ENCODE measurements around the gene JMJD8. TPM values are rescaled to one million over a fixed set of nuclear protein-coding genes. Genes with fewer than 3 reads are reported as not detected.

The JMJD8 gene
- total and polyA plus RNA-seq, 7 donors, result 18.7 to 93.4 (median 52.8) TPM

DNA sequence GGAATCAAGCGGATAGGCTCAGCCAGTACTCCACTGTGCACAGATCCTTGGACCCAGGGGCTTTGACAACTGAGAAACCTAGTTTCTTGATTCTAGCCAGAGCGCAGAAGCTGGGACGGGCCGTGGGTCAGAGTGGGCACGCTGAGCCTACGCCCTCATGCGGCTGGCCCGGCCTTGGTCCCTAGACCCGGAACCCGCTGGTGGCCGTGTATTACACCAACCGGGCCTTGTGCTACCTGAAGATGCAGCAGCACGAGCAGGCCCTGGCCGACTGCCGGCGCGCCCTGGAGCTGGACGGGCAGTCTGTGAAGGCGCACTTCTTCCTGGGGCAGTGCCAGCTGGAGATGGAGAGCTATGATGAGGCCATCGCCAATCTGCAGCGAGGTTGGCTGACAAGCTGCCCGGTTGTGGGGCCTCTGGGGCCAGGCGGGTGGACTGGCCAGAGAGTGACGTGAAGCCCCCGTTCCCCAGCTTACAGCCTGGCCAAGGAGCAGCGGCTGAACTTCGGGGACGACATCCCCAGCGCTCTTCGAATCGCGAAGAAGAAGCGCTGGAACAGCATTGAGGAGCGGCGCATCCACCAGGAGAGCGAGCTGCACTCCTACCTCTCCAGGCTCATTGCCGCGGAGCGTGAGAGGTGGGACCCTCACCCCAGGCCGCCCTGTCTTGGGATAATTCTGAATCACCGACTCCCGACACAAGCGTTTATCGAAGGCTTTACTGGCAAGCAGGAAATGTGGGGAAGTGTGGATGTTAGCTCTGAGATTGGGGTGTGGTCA is 3.0 kb downstream of the JMJD8 start:
- H3K27ac ChIP-seq, result peak overlapping the region; percentile 94 to 99 (median 96)
- intact Hi-C loops (cut with DNase I), result loop anchor here (1.0 to 10.0 kb wide), 2 partner anchors 92 to 1094 kb away; partner anchors contain the start of genes EME2, MRPS34 and NME3

DNA sequence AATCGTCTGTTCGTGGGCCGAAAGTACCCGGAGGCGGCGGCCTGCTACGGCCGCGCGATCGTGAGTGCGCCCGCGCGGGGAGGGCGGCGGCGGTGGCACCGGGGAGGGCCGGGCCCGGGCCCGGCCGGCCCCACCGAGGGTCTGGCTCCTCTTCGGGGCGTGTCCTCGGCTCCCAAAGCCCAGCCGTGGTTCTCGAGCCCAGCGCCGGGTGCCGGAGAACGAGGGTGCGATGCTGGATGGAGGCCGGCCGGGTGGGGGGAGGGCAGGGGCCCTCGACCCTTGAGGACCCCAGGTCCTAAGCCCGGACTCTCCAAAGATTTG is 3.5 kb downstream of the JMJD8 start:
- WGBS, 2 donors, result 0 to 1% methylated on average over 38 of the region's 38 CpGs
- peak overlapping the region; percentile 94 to 99 (median 96) for H3K27ac ChIP-seq
- intact Hi-C loops (cut with DNase I), result loop anchor here (1.0 to 10.0 kb wide), 2 partner anchors 91 to 1094 kb away; partner anchors contain the start of genes EME2, MRPS34 and NME3
- DNase-seq, result no peak
- peaks cover 14 to 22% (median 17%) of the 10 kb centered on the region in 4 donors for H3K36me3 ChIP-seq
- TF ChIP-seq POLR2AphosphoS5 (IDR thresholded peaks at IDR 0.05) (no peak), POLR2A (IDR thresholded peaks at IDR 0.05) (no peak), EP300 (IDR thresholded peaks at IDR 0.05) (no peak)
- TF ChIP-seq, protein P1, sequence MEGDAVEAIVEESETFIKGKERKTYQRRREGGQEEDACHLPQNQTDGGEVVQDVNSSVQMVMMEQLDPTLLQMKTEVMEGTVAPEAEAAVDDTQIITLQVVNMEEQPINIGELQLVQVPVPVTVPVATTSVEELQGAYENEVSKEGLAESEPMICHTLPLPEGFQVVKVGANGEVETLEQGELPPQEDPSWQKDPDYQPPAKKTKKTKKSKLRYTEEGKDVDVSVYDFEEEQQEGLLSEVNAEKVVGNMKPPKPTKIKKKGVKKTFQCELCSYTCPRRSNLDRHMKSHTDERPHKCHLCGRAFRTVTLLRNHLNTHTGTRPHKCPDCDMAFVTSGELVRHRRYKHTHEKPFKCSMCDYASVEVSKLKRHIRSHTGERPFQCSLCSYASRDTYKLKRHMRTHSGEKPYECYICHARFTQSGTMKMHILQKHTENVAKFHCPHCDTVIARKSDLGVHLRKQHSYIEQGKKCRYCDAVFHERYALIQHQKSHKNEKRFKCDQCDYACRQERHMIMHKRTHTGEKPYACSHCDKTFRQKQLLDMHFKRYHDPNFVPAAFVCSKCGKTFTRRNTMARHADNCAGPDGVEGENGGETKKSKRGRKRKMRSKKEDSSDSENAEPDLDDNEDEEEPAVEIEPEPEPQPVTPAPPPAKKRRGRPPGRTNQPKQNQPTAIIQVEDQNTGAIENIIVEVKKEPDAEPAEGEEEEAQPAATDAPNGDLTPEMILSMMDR (IDR thresholded peaks at IDR 0.05), result no peak
- no peaks in the 10 kb centered on the region for H3K27me3 ChIP-seq
- no peaks in the 10 kb centered on the region for H3K9me3 ChIP-seq
- peak overlapping the region; percentile 72 to 95 (median 86) for H3K4me3 ChIP-seq
- H3K4me1 ChIP-seq, result peaks cover 0 to 66% (median 57%) of the 10 kb centered on the region in 4 donors

More for the DNA sequence above, 3.0 kb downstream of the JMJD8 start:
- H3K27me3 ChIP-seq, result no peaks in the 10 kb centered on the region
- DNase-seq, result no peak
- peaks cover 14 to 23% (median 17%) of the 10 kb centered on the region in 4 donors for H3K36me3 ChIP-seq
- peaks cover 0 to 66% (median 59%) of the 10 kb centered on the region in 4 donors for H3K4me1 ChIP-seq
- TF ChIP-seq, protein P1 (IDR thresholded peaks at IDR 0.05), result no peak
- TF ChIP-seq POLR2A (IDR thresholded peaks at IDR 0.05) (no peak), EP300 (IDR thresholded peaks at IDR 0.05) (no peak), POLR2AphosphoS5 (IDR thresholded peaks at IDR 0.05) (no peak)
- H3K4me3 ChIP-seq, result peak overlapping the region; percentile 72 to 95 (median 86)
- no peaks in the 10 kb centered on the region for H3K9me3 ChIP-seq
- WGBS, 2 donors, result 42 to 50% methylated on average over 44 of the region's 44 CpGs

DNA sequence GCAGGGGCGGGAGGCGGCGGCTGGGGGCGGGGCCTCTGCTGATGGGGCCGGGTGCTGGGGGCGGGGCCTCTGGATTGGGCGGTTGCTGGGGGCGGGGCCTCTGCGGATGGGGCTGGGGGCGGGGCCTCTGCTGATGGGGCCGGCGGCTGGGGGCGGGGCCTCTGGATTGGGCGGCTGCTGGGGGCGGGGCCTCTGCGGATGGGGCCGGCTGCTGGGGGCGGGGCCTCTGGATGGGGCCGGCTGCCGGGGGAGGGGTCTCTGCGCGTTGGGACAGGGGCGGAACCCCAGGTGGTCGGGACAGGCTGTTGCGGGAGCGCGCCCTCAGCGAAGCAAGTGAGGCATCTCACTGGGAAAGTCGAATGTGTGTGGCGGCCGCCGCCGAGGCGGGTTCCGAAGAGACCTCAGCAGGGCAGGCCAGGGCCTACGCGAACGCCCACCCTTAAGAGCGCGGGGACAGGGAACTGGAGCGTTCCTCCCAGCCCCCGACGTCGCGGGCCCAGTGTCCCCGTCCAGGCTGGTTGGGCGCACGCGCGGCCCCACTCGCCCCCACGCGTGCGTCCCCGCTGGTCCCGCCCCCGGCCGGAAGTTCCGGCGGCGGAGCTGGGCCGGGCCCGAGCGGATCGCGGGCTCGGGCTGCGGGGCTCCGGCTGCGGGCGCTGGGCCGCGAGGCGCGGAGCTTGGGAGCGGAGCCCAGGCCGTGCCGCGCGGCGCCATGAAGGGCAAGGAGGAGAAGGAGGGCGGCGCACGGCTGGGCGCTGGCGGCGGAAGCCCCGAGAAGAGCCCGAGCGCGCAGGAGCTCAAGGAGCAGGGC is 4.1 kb downstream of the JMJD8 start, which contains the start of gene STUB1:
Gene STUB1, plus strand, starts transcription at position 597 of the 811 bp plus-strand sequence. Its CDS starts 116 bp downstream, at position 713.
- Histone ChIP-seq H3K9me3 (no peaks in the 10 kb centered on the region), H3K27me3 (no peaks in the 10 kb centered on the region), H3K4me3 (peak within 1 kb of the TSS; percentile 72 to 95 (median 86)), H3K36me3 (peaks cover 14 to 19% (median 17%) of the 10 kb centered on the region in 4 donors), H3K4me1 (peaks cover 0 to 66% (median 56%) of the 10 kb centered on the region in 4 donors), H3K27ac (peak within 1 kb of the TSS; percentile 94 to 99 (median 96))
- TF ChIP-seq POLR2A (IDR thresholded peaks at IDR 0.05) (no peak), POLR2AphosphoS5 (IDR thresholded peaks at IDR 0.05) (peak in 3 of 4 donors; percentile 19 to 70 (median 68))
- intact Hi-C loops (cut with DNase I), result loop anchor here (1.0 to 10.0 kb wide), 2 partner anchors 91 to 1095 kb away; partner anchors contain the start of genes EME2, MRPS34 and NME3
- 1 to 2% methylated on average over 91 of the region's 91 CpGs for WGBS, 2 donors
- DNase-seq, result peak; percentile 95

DNA sequence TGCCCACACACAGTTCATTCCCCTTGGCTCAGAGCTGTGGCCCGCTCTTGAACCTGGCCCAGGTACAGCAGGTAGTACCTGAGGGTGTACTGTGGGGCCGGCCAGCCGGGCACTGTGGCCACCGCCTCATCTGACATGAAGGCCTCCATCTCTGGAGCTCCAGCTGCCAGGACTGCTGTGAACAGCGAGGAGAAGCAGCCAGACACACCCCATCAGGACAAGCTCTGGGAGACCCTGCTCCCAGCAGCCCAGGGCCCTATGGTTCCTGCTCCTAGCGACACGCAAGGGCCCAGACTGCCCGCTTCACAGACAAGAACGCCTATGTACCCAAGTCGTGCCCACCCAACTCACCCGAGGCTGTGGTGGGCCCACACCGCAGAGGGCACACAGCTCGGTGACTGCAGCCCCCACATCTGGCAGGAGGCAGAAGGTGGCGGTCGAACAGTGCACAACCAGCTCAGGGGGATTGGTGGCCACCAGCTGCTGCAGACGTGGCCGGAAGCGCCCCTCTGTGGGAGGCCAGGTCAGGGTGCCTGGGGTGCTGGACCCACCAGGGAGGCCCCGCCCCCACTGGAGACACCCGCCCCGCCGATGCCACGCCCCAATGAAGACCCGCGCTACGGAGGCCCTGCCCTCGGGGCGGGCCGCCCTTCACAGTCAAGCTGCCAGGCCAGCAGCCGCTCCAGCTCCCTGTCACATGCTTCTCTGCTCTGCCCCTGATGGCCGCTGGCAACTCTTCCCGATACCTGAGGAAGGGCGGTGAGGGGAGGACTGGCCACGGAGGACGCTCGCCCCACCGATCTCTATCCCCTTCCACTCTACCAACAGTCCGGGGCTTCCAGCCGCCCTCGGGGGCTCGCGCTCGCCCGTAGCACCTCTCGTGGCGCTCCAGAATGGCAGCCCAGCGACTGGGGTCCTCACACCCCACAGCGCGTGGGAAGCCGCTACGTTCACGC is 5.0 kb downstream of the JMJD8 start:
- WGBS, 2 donors, result 25 to 27% methylated on average over 51 to 52 of the region's 52 CpGs
- peaks cover 0 to 64% (median 55%) of the 10 kb centered on the region in 4 donors for H3K4me1 ChIP-seq
- TF ChIP-seq EP300 (IDR thresholded peaks at IDR 0.05), result no peak
- TF ChIP-seq POLR2A (IDR thresholded peaks at IDR 0.05), result no peak
- no peak for TF ChIP-seq POLR2AphosphoS5 (IDR thresholded peaks at IDR 0.05)
- TF ChIP-seq, protein P1 (IDR thresholded peaks at IDR 0.05), result no peak

More for the DNA sequence above, 5.0 kb downstream of the JMJD8 start:
- Histone ChIP-seq H3K27me3 (no peaks in the 10 kb centered on the region), H3K36me3 (peaks cover 14 to 19% (median 17%) of the 10 kb centered on the region in 4 donors), H3K9me3 (no peaks in the 10 kb centered on the region), H3K4me3 (peak overlapping the region; percentile 17 to 95 (median 86)), H3K27ac (peak overlapping the region; percentile 94 to 99 (median 96))
- DNase-seq, result peak; percentile 90
- intact Hi-C loops (cut with DNase I), result no loop called here
